Measurements from ENCODE around the gene MAPK8.

DNA sequence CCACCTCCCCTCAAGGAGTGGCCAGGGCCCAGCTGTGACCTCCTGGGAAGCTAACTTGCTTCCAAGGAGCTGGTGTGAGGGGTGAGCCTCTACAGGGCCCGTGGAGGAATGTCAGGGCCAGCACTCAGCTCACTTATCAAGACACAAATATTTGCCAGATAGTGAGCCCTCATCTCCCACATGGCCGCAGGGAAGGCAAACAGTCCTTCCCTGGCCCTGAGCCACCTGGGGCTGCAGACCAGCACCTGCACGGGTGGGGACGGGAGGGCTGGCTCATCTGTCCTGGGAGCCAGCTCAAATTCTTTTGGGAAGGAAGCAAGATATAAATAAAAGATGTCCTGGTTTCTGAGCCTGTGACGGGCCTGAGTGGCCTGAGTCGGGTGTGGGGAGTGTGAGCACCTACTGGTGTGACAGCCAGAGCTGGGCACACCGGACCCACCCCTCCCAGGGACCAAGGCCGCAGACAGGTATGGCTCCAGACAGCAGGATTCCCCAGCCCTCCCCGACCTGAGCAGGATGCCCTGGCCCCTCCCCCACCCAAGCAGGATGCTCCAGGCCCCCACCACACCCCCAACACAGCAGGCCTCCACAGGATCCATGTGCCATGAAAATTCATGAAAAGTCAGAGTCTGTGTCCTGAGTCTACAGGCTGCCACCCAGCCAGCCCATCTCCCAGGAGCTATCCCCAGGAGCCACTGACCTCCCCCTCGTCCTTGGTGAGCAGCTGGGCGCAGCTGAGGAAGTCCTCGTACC is 148.0 kb downstream of the MAPK8 start:
- TF ChIP-seq SMC3 (IDR thresholded peaks at IDR 0.05; ENCODE audit: low read depth, low read length), result no peak
- TF ChIP-seq, protein P1, sequence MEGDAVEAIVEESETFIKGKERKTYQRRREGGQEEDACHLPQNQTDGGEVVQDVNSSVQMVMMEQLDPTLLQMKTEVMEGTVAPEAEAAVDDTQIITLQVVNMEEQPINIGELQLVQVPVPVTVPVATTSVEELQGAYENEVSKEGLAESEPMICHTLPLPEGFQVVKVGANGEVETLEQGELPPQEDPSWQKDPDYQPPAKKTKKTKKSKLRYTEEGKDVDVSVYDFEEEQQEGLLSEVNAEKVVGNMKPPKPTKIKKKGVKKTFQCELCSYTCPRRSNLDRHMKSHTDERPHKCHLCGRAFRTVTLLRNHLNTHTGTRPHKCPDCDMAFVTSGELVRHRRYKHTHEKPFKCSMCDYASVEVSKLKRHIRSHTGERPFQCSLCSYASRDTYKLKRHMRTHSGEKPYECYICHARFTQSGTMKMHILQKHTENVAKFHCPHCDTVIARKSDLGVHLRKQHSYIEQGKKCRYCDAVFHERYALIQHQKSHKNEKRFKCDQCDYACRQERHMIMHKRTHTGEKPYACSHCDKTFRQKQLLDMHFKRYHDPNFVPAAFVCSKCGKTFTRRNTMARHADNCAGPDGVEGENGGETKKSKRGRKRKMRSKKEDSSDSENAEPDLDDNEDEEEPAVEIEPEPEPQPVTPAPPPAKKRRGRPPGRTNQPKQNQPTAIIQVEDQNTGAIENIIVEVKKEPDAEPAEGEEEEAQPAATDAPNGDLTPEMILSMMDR (conservative IDR thresholded peaks at IDR 0.05; ENCODE audit: low read depth, low read length), result no peak

Measured in IMR-90 (cell line).